Endothelial cell of hepatic sinusoid (primary cell): Measurements from ENCODE around the gene ARL2BP.
"Not testable (repeated sequence)": the region's sequence is repeated elsewhere in the genome, so short reads cannot be mapped to it uniquely, and the experiment has no call there.

Source experiments
- in situ Hi-C: cut with HindIII; loops from 2 replicates; pipeline ENCODE4 v1.10.0; 2017; ENCODE audit warnings: low sequenced_read_pairs

The ARL2BP gene

GRCh38 chr16:57244767-57245471 lies at the start of gene ARL2BP:
Gene ARL2BP (plus strand): TSS chr16:57245259. CDS start chr16:57245368, 109 bp downstream.
- in situ Hi-C loops: loop anchor here (10.0 kb wide), 1 partner anchor 50 kb away; no protein-coding TSS in a partner anchor

- in situ Hi-C loops: no loop called here
These were observed 48.8 kb upstream of the ARL2BP start for GRCh38 chr16:57196286-57196685.

DNA sequence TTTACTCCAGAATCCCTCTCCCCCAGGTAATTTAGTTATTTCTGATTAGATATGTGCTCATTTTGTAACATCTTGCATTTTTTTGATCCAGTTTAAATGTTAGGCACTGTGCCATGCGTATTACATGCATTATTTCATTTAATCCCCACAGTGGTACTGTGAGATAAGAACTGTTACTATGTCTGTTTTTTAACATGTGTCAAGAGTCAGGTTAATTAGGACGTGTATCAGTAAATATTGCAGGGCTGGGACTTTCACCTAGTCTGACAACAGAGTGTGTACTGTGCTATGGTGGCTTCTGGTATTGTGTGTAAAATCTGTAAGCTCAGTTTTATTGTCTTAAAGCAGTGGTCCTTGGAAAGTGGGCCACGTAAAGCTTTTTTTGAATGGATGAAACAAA lies 48.3 kb upstream of the ARL2BP start:
- in situ Hi-C loops: no loop called here

DNA sequence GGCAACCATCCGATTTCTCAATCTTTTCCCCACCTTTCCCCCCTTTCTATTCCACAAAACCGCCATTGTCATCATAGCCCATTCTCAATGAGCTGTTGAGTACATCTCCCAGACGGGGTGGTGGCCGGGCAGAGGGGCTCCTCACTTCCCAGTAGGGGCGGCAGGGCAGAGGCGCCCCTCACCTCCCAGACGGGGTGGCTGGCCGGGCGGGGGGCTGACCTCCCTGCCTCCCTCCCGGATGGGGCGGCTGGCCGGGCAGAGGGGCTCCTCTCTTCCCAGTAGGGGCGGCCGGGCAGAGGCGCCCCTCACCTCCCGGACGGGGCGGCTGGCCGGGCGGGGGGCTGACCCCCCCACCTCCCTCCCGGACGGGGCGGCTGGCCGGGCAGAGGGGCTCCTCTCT lies 44.7 kb upstream of the ARL2BP start:
- in situ Hi-C loops: not testable (repeated sequence)

GRCh38 chr16:57200926-57201325 lies 44.1 kb upstream of the ARL2BP start:
- in situ Hi-C loops: not testable (repeated sequence)

DNA sequence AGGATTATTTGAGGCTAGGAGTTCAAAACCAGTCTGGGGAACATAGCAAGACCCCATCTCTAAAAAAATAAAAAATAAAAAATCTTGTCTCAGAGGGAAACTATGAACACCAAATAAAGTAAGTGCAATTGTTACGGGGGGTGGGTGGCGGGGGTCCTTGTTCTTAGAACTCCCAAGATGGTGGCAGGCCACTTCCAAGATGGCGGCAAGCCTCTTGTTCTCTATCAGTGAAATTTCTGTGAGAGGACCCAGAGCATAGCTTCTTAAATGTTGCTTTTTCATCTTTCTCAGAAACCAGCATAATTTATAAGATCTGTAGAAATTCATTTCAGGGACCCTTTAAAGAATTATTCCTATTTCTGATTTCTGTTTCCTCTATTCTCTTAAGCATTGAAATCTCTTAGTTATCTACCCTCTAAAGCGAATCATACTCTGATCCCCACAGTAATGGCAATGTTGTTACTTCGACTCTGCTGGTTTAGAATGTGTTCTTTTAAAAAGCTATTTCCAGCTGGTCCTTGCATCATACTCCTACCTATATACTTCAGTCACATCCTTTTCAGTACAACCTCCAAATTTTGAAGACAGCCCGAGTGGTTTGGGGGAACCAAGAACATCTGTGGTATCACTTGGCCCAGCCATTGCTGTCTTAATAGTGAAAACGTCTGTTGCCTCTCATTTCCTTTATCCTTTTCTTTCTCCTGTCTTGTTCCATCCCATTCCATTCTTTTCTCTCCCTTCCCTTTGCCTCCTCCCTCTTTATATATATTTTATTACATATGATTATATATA lies 42.8 kb upstream of the ARL2BP start:
- in situ Hi-C loops: no loop called here

GRCh38 chr16:57203451-57203850 lies 41.6 kb upstream of the ARL2BP start:
- in situ Hi-C loops: no loop called here

GRCh38 chr16:57204675-57205074 lies 40.4 kb upstream of the ARL2BP start:
- in situ Hi-C loops: no loop called here

DNA sequence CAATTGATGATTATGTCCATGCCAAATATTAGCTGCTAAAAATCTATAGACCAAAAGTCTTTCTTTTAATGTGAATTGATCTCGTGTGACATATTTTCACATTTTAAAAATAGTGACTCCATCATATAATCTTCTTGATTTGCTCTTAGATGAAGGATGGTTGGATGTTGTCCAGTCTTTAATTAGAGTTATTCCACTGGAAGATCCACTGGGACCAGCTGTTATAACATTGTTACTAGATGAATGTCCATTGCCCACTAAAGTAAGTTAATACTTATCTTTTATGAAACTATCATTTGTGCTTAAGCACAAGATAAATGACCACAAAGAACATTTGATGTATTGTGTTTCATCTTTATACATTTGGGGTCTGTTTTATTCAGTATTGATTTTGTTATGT lies 36.1 kb upstream of the ARL2BP start:
- in situ Hi-C loops: no loop called here

DNA sequence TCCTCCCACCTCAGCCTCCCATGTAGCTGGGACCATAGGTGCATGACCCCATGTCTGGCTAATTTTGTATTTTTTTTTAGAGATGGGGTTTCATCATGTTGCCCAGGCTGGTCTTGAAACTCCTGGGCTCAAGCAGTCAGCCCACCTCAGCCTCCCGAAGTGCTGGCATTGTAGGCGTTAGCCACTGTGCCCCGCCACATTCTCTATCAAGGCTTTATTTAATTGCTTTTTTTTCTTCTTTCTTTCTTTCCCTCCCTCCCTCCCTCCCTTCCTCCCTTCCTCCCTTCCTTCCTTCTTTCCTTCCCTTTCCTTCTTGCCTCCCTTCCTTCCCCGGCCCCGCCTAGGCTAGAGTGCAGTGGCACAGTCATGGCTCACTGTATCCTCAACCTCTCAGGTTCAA lies 35.3 kb upstream of the ARL2BP start:
- in situ Hi-C loops: no loop called here

- in situ Hi-C loops: no loop called here
These were observed 31.6 kb upstream of the ARL2BP start for GRCh38 chr16:57213462-57213861.

- in situ Hi-C loops: no loop called here
These were observed 28.1 kb upstream of the ARL2BP start for GRCh38 chr16:57216968-57217367.

- in situ Hi-C loops: no loop called here
These were observed 22.0 kb upstream of the ARL2BP start for GRCh38 chr16:57223057-57223456.

GRCh38 chr16:57224651-57225335 lies 20.3 kb upstream of the ARL2BP start:
- in situ Hi-C loops: no loop called here

DNA sequence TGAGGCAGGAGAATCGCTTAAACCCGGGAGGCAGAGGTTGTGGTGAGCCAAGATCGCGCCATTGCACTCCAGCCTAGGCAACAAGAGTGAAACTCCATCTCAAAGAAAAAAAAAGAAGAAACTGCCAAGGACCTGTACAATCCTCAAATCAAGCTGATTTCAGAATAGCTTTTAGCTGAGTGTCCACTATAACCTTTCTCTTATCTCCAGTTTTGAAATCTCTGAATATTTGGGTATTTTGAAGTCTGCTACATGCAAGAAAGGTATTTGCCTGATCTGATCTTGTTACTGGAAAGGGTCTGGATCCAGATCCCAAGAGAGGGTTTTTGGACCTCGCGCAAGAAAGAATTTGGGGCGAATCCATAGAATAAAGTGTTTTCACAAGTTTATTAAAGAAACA lies 19.1 kb upstream of the ARL2BP start:
- in situ Hi-C loops: no loop called here

DNA sequence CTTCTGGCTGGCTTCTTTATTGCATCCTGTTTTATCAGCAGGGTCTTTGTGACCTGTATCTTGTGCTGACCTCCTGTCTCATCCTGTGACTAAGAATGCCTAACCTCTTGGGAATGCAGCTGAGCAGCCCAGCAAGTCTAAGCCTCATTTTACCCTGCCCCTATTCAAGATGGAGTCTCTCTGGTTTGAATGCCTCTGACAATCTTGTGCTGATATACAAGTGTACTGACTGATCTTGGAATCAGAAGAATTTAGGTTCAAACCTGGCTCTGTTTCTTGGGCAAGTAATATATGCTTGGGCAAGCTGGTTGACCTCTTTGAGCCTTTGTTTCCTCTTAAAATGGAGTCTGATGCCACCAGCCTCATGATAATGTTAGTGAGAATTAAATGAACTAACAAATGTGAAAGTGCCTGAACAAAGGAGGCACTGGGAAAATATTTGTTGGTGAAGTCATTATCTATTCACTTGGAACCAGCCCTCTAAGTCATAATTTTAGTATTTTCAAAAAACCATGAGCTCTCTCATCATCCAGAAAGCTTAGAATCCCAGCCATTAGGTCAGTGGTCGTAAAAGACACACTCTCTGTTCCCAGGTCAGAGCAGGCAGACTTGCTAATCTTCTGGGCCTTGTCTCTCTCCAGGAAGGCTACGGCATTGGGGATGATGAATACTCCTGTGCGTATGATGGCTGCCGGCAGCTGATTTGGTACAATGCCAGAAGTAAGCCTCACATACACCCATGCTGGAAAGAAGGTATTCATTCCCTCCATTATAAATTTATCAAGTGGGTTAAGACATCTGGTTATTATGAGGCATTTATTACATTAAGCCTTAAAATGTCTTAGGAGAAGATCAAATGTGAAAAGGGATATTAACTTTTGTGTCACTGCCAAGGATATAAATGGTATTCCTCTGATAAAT lies 18.1 kb upstream of the ARL2BP start:
- in situ Hi-C loops: no loop called here

DNA sequence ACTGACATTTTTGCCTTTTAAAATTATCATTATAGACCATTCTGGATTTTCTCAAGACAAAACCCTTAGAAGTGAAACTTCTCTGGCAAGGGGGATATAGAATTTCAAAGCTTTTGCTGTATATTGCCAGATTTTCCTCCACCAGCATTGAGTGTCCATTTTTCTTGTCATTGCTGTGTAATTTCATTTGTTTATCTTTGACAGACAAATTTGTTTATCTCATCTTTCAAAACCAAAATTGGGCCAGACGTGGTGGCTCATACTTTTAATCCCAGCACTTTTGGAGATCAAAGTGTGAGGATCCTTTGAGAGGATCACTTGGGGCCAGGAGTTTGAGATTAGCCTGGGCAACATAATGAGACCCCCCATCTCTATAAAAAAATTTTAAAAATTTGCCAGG lies 16.0 kb upstream of the ARL2BP start:
- in situ Hi-C loops: no loop called here

- in situ Hi-C loops: no loop called here
These were observed 13.2 kb upstream of the ARL2BP start for GRCh38 chr16:57231821-57232350.

GRCh38 chr16:57233944-57234706 lies 10.9 kb upstream of the ARL2BP start:
- in situ Hi-C loops: no loop called here

GRCh38 chr16:57234707-57235092 lies 10.4 kb upstream of the ARL2BP start:
- in situ Hi-C loops: no loop called here
